GM12878 (cell line): ENCODE measurements around the gene MAGEB17. TPM values are rescaled to one million over a fixed set of nuclear protein-coding genes. Genes with fewer than 3 reads are reported as not detected.

Experiments
- ATAC-seq: fragments of 200-7000 bp; cut with Tn5 transposase; 3 replicates; pipeline ENCODE4 v1.9.1; 2020; ENCODE audit warnings: mild to moderate bottlenecking, moderate library complexity
- BruUV-seq: library from RNA; stranded (reverse); fragments of 400-500 nt; replicated peaks from 2 replicates; lab custom pipeline; 2021; lab: Mats Ljungman, UMichigan
- CTCF ChIA-PET: fragments of 300-600 bp; sonication (Branson Sonifier 250); formaldehyde crosslinking; extraction: SDS; loops from one replicate; lab custom pipeline; 2021; ENCODE audit warnings: inconsistent platforms; lab: Yijun Ruan, JAX
- POLR2A ChIA-PET: fragments of 350-600 bp; formaldehyde crosslinking; extraction: SDS; loops from one replicate; lab custom pipeline; 2021; ENCODE audit warnings: inconsistent platforms; lab: Charles Lee
- RAD21 ChIA-PET: fragments of 300-600 bp; sonication (Branson Sonifier 250); formaldehyde crosslinking; loops from one replicate; lab custom pipeline; 2023; ENCODE audit warnings: antibody characterized with exemption; ENCODE audit not compliant: unreplicated experiment; lab: Charles Lee
- SMC1A ChIA-PET: fragments of 300-600 bp; sonication (Branson Sonifier 250); formaldehyde crosslinking; loops from one replicate; lab custom pipeline; 2023; ENCODE audit not compliant: unreplicated experiment, uncharacterized antibody; lab: Charles Lee
- DNase-seq: peaks from one replicate; pipeline ENCODE4 v3.0.0-alpha.2; 2011; ENCODE audit warnings: low read depth, low spot score
- FAIRE-seq: peaks from 3 replicates; lab custom pipeline; 2011; peaks lifted over from hg19 to GRCh38; lab: Jason Lieb, UNC
- H2AFZ ChIP-seq: 2 replicates; pipeline ENCODE4 v1.6.0; 2011; ENCODE audit warnings: low read depth, low read length, control low read depth; ENCODE audit not compliant: control insufficient read depth
- H3K27ac ChIP-seq: 2 replicates; pipeline ENCODE4 v1.5.1; 2011; ENCODE audit warnings: control low read depth; ENCODE audit not compliant: control insufficient read depth, insufficient read depth
- H3K27me3 ChIP-seq, 2 experiments: replicated peaks in 1 of 2; 2 replicates each; pipeline versions ENCODE4 v1.6.0 to v1.6.1; 2011; ENCODE audit warnings: low read length in 1 of 2; ENCODE audit not compliant: control insufficient read depth in 2 of 2, insufficient read depth in 2 of 2
- H3K36me3 ChIP-seq, 2 experiments: 2 replicates each; pipeline ENCODE4 v1.5.1; 2011; ENCODE audit warnings: low read length in 1 of 2; ENCODE audit not compliant: control insufficient read depth in 2 of 2, insufficient read depth in 2 of 2
- H3K4me1 ChIP-seq: 2 replicates; pipeline ENCODE4 v1.6.1; 2011; ENCODE audit warnings: mild to moderate bottlenecking, low read length, moderate library complexity, mixed read lengths; ENCODE audit not compliant: control insufficient read depth, insufficient read depth
- H3K4me2 ChIP-seq: 2 replicates; pipeline ENCODE4 v1.6.0; 2011; ENCODE audit warnings: control low read depth; ENCODE audit not compliant: control insufficient read depth, insufficient read depth
- H3K4me3 ChIP-seq: fragments of 200-600 bp; sonication (generic); 2 replicates; pipeline ENCODE4 v1.5.1; 2016
- H3K79me2 ChIP-seq: 2 replicates; pipeline ENCODE4 v1.6.0; 2011; ENCODE audit warnings: low read length; ENCODE audit not compliant: control insufficient read depth, insufficient read depth
- H3K9ac ChIP-seq: 2 replicates; pipeline ENCODE4 v1.8.0; 2011; ENCODE audit warnings: low read length, control low read depth, mixed read lengths; ENCODE audit not compliant: control insufficient read depth, insufficient read depth
- H3K9me3 ChIP-seq: replicated peaks from 3 replicates; pipeline ENCODE4 v1.5.1; 2011; ENCODE audit warnings: mild to moderate bottlenecking, low read length; ENCODE audit not compliant: control insufficient read depth, insufficient read depth
- H4K20me1 ChIP-seq: 2 replicates; pipeline ENCODE4 v1.6.0; 2011; ENCODE audit not compliant: control insufficient read depth, insufficient read depth
- BCLAF1 ChIP-seq: fragments of 450-650 bp; IDR thresholded peaks from 2 replicates; pipeline ENCODE4 v1.6.1; 2017; ENCODE audit warnings: antibody characterized with exemption, mild to moderate bottlenecking, moderate library complexity
- CREB1 ChIP-seq: IDR thresholded peaks from 2 replicates; pipeline ENCODE4 v1.6.1; 2012; ENCODE audit warnings: low read depth, mild to moderate bottlenecking, inconsistent platforms
- LARP7 ChIP-seq: fragments of 450-650 bp; IDR thresholded peaks from 2 replicates; pipeline ENCODE4 v1.6.1; 2017; ENCODE audit warnings: mild to moderate bottlenecking
- MTA3 ChIP-seq: IDR thresholded peaks from 2 replicates; pipeline ENCODE4 v1.6.1; 2012; ENCODE audit warnings: low read length, inconsistent platforms, borderline replicate concordance
- MXI1 ChIP-seq: fragments of 150-350 bp; IDR thresholded peaks from 2 replicates; pipeline ENCODE4 v1.6.1; 2011; ENCODE audit warnings: low read depth, mild to moderate bottlenecking, inconsistent platforms, low read length, improper control_type of control experiment
- NFYA ChIP-seq: IDR thresholded peaks from 2 replicates; pipeline ENCODE4 v1.6.1; 2011; ENCODE audit warnings: low read depth, mild to moderate bottlenecking, low read length, improper control_type of control experiment, borderline replicate concordance
- NRF1 ChIP-seq: conservative IDR thresholded peaks from 2 replicates; pipeline ENCODE4 v1.6.1; 2011; ENCODE audit warnings: mild to moderate bottlenecking, low read depth, low read length, improper control_type of control experiment
- SUPT20H ChIP-seq: IDR thresholded peaks from 2 replicates; pipeline ENCODE4 v1.6.1; 2011; ENCODE audit warnings: low read depth, mild to moderate bottlenecking, low read length, moderate library complexity, borderline replicate concordance; ENCODE audit not compliant: control insufficient read depth
- ZNF622 ChIP-seq: fragments of 450-650 bp; IDR thresholded peaks from 2 replicates; pipeline ENCODE4 v1.6.1; 2017; ENCODE audit warnings: mild to moderate bottlenecking, inconsistent platforms
- ZSCAN29 ChIP-seq: fragments of 450-650 bp; IDR thresholded peaks from 2 replicates; pipeline ENCODE4 v1.6.1; 2017; ENCODE audit warnings: mild to moderate bottlenecking, moderate library complexity
- WGBS: methylation state at CpG from one replicate; pipeline ENCODE4 v1.1.6; 2016; ENCODE audit warnings: low lambda C conversion rate; ENCODE audit not compliant: insufficient replicate concordance, insufficient coverage; ENCODE audit errors: missing lambda C conversion rate; 5-methylcytosine and 5-hydroxymethylcytosine counted together
- in situ Hi-C: fragments of 300-500 bp; cut with MboI; formaldehyde crosslinking; loops from 9 replicates; pipeline ENCODE4 v1.14.3; 2018; ENCODE audit warnings: mixed read lengths
- intact Hi-C: fragments of 100-400 bp; cut with micrococcal nuclease; formaldehyde crosslinking; loops from one replicate; pipeline ENCODE4 v1.14.2; 2022; ENCODE audit not compliant: unreplicated experiment
- polyA plus RNA-seq, 11 experiments: library from polyadenylated mRNA; depleted of rRNA in 4 of 11; unstranded in 6 of 11; stranded (reverse) in 5 of 11; fragments of >200 nt; fragmentation: Nextera tagmentation in 4 of 11; fragmentation: Illumina TruSeq in 1 of 11; extraction: Ambion mirVana in 4 of 11; extraction: Trizol in 1 of 11; gene quantifications; 1 replicate in 1 of 11; 2 replicates in 10 of 11; pipeline versions ENCODE4 v1.2.1 to v1.2.3, GENCODE V29; 2011 to 2016; ENCODE audit warnings: inconsistent platforms in 2 of 11, missing spikeins in 2 of 11, low read depth in 1 of 11
- total RNA-seq, 4 experiments: library from RNA; depleted of rRNA in 3 of 4; stranded (reverse); fragments of >200 nt in 3 of 4; fragmentation: Illumina TruSeq in 1 of 4; extraction: Trizol in 1 of 4; gene quantifications; 2 replicates each; pipeline versions ENCODE4 v1.2.1 to v1.2.3, GENCODE V29; 2013 to 2021

The MAGEB17 gene
- total and polyA plus RNA-seq, 10 of the 15 experiments (the other 5 are each of a cell fraction or from before 2014, with no cell fraction given): 0.05 to 0.21 TPM; not detected in 8

GRCh38 chrX:16136080-16136479 is 31.2 kb upstream of the MAGEB17 start:
- DNase-seq (no peak), ATAC-seq (no peak), FAIRE-seq (no peak)
- no peak overlapping the region for H3K4me2 ChIP-seq
- no TSS peak for BruUV-seq
- peaks cover 0 to 2% of the 10 kb centered on the region in 2 experiments; a peak in 3 of 4 replicates for H3K27me3 ChIP-seq
- H3K9ac ChIP-seq: no peak overlapping the region
- POLR2A ChIA-PET: no interaction called here
- H3K4me3 ChIP-seq: no peak overlapping the region
- H3K36me3 ChIP-seq: no peaks in the 10 kb centered on the region
- SMC1A ChIA-PET: interaction anchor here (1.3 to 6.5 kb wide), 4 partner anchors 10 to 103 kb away, joined by 3 to 42 read pairs (median 6); partner anchors contain the start of gene GRPR
- 55% methylated on average over 2 of the region's 2 CpGs for WGBS
- in situ Hi-C loops (no loop called here), intact Hi-C loops (loop anchor here (5.0 kb wide), 3 partner anchors 76 to 374 kb away; partner anchors contain the start of gene AP1S2)
- H3K27ac ChIP-seq: no peak overlapping the region
- H2AFZ ChIP-seq: no peak overlapping the region
- TF ChIP-seq CREB1: no peak
- TF ChIP-seq NFYA: no peak
- no peak for TF ChIP-seq MTA3
- no peak for TF ChIP-seq LARP7
- no peak for TF ChIP-seq ZSCAN29
- TF ChIP-seq ZNF622: no peak
- no peak for TF ChIP-seq SUPT20H
- TF ChIP-seq MXI1: no peak
- TF ChIP-seq BCLAF1: no peak
- no peak for TF ChIP-seq NRF1
- H3K79me2 ChIP-seq: no peaks in the 10 kb centered on the region
- RAD21 ChIA-PET: interaction anchor here (1.0 to 1.2 kb wide), 2 partner anchors 10 to 13 kb away, joined by 3 read pairs; partner anchors contain the start of gene GRPR
- H4K20me1 ChIP-seq: no peaks in the 10 kb centered on the region
- CTCF ChIA-PET: interaction anchor here (0.8 to 6.2 kb wide), 6 partner anchors 10 to 342 kb away, joined by 3 to 118 read pairs (median 4); partner anchors contain the start of gene GRPR
- peaks cover 3% of the 10 kb centered on the region for H3K4me1 ChIP-seq
- no peaks in the 10 kb centered on the region; the same call in 2 of the 3 replicates for H3K9me3 ChIP-seq
